Measurements from ENCODE around the gene GRID2. TPM values are rescaled to one million over a fixed set of nuclear protein-coding genes. Genes with fewer than 3 reads are reported as not detected.
"Not testable (repeated sequence)": the region's sequence is repeated elsewhere in the genome, so short reads cannot be mapped to it uniquely, and the experiment has no call there.

The GRID2 gene
- total RNA-seq, 4 donors from 2014 or later: 0.16 TPM; not detected in 3

- no peak overlapping the region for H3K4me3 ChIP-seq
- no peak for DNase-seq
- 0 to 43% methylated on average over 1 of the region's 1 CpG for WGBS, 2 donors (ENCODE audit: low coverage in 1 of 2)
- in situ Hi-C loops (cut with MboI; ENCODE audit: low pct_ligation_motif_present in 1 of 4, low pct_unique_long_range_greater_than_20kb in 1 of 4, low sequenced_read_pairs in 3 of 4) (no loop called here), intact Hi-C loops (cut with DNase I; ENCODE audit: low total_unique reads) (no loop called here)
- no peaks in the 10 kb centered on the region for H3K36me3 ChIP-seq
- no peaks in the 10 kb centered on the region for H3K9me3 ChIP-seq
- TF ChIP-seq EP300 (IDR thresholded peaks at IDR 0.05; ENCODE audit: low read depth): no peak
- TF ChIP-seq POLR2A (IDR thresholded peaks at IDR 0.05): no peak
- no peak for TF ChIP-seq CTCF (IDR thresholded peaks at IDR 0.05)
- no peak for TF ChIP-seq POLR2AphosphoS5 (IDR thresholded peaks at IDR 0.05)
- H3K27ac ChIP-seq: no peak overlapping the region
- H3K27me3 ChIP-seq: no peaks in the 10 kb centered on the region
- H3K4me1 ChIP-seq: no peaks in the 10 kb centered on the region
These were observed 143.6 kb downstream of the GRID2 start for GRCh38 chr4:92447255-92447905.

- intact Hi-C loops (cut with DNase I; ENCODE audit: low total_unique reads): not testable (repeated sequence)
- 81 to 92% methylated on average over 2 to 5 of the region's 5 CpGs for WGBS, 2 donors (ENCODE audit: low coverage in 1 of 2)
These were observed 144.4 kb downstream of the GRID2 start for GRCh38 chr4:92448176-92448575.

GRCh38 chr4:92450694-92451093 lies 146.9 kb downstream of the GRID2 start:
- intact Hi-C loops (cut with DNase I; ENCODE audit: low total_unique reads) (no loop called here), in situ Hi-C loops (cut with MboI; ENCODE audit: low pct_ligation_motif_present in 1 of 4, low pct_unique_long_range_greater_than_20kb in 1 of 4, low sequenced_read_pairs in 3 of 4) (no loop called here)
- no peaks in the 10 kb centered on the region for H3K9me3 ChIP-seq
- H3K4me1 ChIP-seq: no peaks in the 10 kb centered on the region
- TF ChIP-seq CTCF (IDR thresholded peaks at IDR 0.05) (no peak), POLR2A (IDR thresholded peaks at IDR 0.05) (no peak), EP300 (IDR thresholded peaks at IDR 0.05; ENCODE audit: low read depth) (no peak), POLR2AphosphoS5 (IDR thresholded peaks at IDR 0.05) (no peak)
- no peak overlapping the region for H3K4me3 ChIP-seq
- DNase-seq: no peak
- H3K27me3 ChIP-seq: no peaks in the 10 kb centered on the region
- no peaks in the 10 kb centered on the region for H3K36me3 ChIP-seq
- no peak overlapping the region for H3K27ac ChIP-seq

More at GRCh38 chr4:92448176-92448575, 144.4 kb downstream of the GRID2 start:
- DNase-seq; H3K27ac ChIP-seq; H3K4me3 ChIP-seq; in situ Hi-C loops (cut with MboI; ENCODE audit: low pct_ligation_motif_present in 1 of 4, low pct_unique_long_range_greater_than_20kb in 1 of 4, low sequenced_read_pairs in 3 of 4); H3K9me3 ChIP-seq; H3K4me1 ChIP-seq; H3K27me3 ChIP-seq; H3K36me3 ChIP-seq: not testable (repeated sequence)

- Histone ChIP-seq H3K27ac (no peak overlapping the region), H3K9me3 (no peaks in the 10 kb centered on the region), H3K36me3 (no peaks in the 10 kb centered on the region), H3K4me1 (no peaks in the 10 kb centered on the region), H3K4me3 (no peak overlapping the region), H3K27me3 (no peaks in the 10 kb centered on the region)
- DNase-seq: no peak
- intact Hi-C loops (cut with DNase I; ENCODE audit: low total_unique reads): no loop called here
- in situ Hi-C loops (cut with MboI; ENCODE audit: low pct_ligation_motif_present in 1 of 4, low pct_unique_long_range_greater_than_20kb in 1 of 4, low sequenced_read_pairs in 3 of 4): no loop called here
- TF ChIP-seq POLR2A (IDR thresholded peaks at IDR 0.05) (no peak), CTCF (IDR thresholded peaks at IDR 0.05) (no peak), POLR2AphosphoS5 (IDR thresholded peaks at IDR 0.05) (no peak), EP300 (IDR thresholded peaks at IDR 0.05; ENCODE audit: low read depth) (no peak)
These were observed 148.0 kb downstream of the GRID2 start for GRCh38 chr4:92451782-92452181.

- in situ Hi-C loops (cut with MboI; ENCODE audit: low pct_ligation_motif_present in 1 of 4, low pct_unique_long_range_greater_than_20kb in 1 of 4, low sequenced_read_pairs in 3 of 4); H3K9me3 ChIP-seq; H3K27me3 ChIP-seq; intact Hi-C loops (cut with DNase I; ENCODE audit: low total_unique reads); DNase-seq; H3K27ac ChIP-seq; H3K36me3 ChIP-seq; H3K4me3 ChIP-seq; H3K4me1 ChIP-seq: not testable (repeated sequence)
- 80 to 96% methylated on average over 2 of the region's 2 CpGs for WGBS, 2 donors (ENCODE audit: low coverage in 1 of 2)
These were observed 148.6 kb downstream of the GRID2 start for GRCh38 chr4:92452383-92452782.

All from transverse colon (tissue), 4 donors.